KOPT-K1 (cell line): ENCODE results near the gene TRAPPC10.

ENCODE experiments used
- H3K27ac ChIP-seq: fragments of 200-600 bp; sonication (generic); 2 replicates; pipeline ENCODE4 v1.5.1; 2016; ENCODE audit warnings: antibody characterized with exemption, mild to moderate bottlenecking, low read depth, low read length; ENCODE audit not compliant: poor library complexity, severe bottlenecking
- H3K36me3 ChIP-seq: fragments of 200-600 bp; sonication (generic); 2 replicates; pipeline ENCODE4 v1.5.1; 2017; ENCODE audit warnings: antibody characterized with exemption, mild to moderate bottlenecking, low read length, moderate library complexity; ENCODE audit not compliant: insufficient read depth
- H3K9me3 ChIP-seq: fragments of 200-600 bp; sonication (generic); 2 replicates; pipeline ENCODE4 v1.5.1; 2017; ENCODE audit warnings: antibody characterized with exemption, low read length, mild to moderate bottlenecking; ENCODE audit not compliant: insufficient read depth, poor library complexity, severe bottlenecking

Gene TRAPPC10

DNA sequence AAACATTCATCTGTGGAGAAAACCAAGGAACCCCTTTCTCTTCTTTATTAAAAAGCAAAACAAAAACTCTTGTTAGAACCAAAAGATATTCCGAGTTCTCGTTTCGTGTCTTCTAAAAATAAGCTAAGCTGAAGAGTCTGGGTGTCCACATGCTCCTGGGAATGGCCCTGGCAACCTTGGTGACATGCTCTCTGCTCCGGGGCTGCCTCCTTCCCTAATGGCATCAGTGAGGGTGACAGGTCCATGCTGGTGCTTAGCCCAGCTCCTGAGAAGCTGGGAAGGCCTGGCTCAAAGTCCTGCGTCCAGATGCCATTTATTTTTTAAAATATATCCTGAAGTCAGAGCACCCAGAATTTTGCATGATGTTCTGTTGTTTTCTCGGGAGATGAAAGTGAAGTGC lies 24.6 kb upstream of the TRAPPC10 start:
- no peaks in the 10 kb centered on the region for H3K36me3 ChIP-seq
- no peak overlapping the region for H3K27ac ChIP-seq
- no peaks in the 10 kb centered on the region for H3K9me3 ChIP-seq

DNA sequence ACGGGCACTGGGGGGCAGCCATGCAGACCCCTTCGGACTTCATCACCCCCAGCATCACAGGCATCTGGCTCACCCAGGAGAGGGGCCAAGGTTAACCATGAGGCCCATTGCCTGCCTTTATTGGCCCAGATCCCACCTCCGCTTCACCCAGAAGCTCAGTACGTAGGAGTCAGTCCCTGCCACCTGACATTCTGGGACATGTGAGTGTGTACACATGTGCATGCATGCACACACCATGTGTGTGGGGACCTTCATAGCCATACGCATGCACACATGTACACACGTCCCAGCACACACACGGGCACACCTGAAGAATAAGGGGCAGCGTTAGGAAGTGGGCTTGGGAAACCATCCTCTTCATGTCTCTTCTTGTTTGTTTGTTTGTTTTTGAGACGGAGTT lies 24.1 kb upstream of the TRAPPC10 start:
- H3K36me3 ChIP-seq = no peaks in the 10 kb centered on the region
- no peaks in the 10 kb centered on the region for H3K9me3 ChIP-seq

DNA sequence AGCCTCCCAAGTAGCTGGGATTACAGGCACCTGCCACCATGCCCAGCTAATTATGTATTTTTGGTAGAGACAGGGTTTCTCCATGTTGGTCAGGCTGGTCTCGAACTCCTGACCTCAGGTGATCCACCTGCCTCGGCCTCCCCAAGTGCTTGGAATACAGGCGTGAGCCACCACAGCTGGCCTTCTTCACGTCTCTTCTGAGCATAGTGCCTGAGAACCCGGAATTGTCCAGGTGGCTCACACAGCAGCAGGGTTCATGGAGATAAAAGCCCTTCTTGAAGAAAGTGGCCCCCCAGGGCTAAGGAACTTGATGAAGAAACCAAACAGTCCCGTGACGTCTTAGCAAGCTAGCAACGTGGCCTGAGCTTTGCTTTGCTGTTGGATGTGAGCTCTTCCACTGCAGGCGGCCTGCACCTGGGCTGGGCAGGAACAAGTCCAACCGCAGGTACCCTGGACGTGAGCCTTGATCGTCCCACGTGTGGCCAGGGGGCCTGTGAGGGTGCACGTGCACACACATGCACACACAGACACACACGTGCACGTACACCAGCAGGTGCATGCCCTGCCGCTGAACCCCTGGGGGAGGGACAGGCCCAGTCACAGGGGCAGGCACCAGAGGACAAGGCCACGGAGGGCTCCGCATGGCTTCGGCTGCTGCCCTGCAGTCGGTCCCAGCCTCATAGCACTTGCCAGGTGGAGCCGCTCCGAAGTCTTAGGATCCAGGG lies 23.4 kb upstream of the TRAPPC10 start:
- H3K9me3 ChIP-seq = no peaks in the 10 kb centered on the region
- H3K27ac ChIP-seq = no peak overlapping the region
- H3K36me3 ChIP-seq = no peaks in the 10 kb centered on the region

More for the DNA sequence above, 24.1 kb upstream of the TRAPPC10 start:
- no peak overlapping the region for H3K27ac ChIP-seq

DNA sequence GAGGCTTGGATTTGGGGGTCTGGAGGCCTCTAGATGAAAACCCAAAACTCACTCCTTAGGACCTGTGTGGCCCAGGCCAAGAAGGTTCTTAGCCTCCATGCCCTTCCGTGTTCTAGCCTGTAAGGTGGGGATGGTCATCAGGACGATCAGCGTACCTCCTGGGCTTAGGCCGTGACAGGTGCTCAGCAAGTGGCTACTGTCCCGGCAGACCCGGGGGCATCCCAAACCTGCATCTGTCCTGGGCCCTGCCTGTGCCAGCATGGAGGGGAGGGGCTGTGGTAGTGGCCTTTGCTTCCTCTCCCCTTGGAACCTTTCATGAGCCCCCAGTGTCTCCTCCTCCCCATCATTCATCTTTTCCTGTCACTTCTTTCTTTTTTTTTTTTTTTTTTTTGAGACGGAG lies 22.7 kb upstream of the TRAPPC10 start:
- H3K9me3 ChIP-seq = no peaks in the 10 kb centered on the region
- H3K27ac ChIP-seq = no peak overlapping the region
- no peaks in the 10 kb centered on the region for H3K36me3 ChIP-seq

DNA sequence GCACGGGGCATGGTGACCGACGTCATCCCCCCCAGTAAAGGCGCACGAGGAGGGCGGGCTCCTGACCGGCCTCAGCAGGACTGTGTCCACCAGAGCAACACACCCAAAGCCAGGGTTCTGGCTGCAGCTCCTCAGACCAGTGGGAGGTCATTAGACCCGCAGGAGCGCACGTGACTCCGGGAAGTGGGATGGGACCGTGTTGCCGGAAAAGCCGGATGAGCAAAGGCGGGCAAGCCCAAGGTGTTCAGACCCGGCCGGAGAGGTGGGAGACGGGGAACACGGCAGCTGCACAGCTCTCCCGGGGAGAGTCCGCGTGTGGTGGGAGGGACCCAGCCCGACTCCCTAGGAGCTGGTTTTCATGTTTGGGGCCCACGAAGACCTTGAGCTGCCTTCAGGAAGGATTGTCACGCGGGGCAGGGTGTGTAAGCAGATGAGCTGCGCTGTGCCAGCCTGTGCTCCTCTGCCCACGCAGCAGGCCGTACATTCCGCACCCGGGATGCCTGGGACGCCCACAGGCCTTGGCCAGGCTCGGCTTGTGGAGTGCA lies 20.6 kb upstream of the TRAPPC10 start:
- Histone ChIP-seq H3K36me3 (no peaks in the 10 kb centered on the region), H3K9me3 (no peaks in the 10 kb centered on the region), H3K27ac (no peak overlapping the region)

DNA sequence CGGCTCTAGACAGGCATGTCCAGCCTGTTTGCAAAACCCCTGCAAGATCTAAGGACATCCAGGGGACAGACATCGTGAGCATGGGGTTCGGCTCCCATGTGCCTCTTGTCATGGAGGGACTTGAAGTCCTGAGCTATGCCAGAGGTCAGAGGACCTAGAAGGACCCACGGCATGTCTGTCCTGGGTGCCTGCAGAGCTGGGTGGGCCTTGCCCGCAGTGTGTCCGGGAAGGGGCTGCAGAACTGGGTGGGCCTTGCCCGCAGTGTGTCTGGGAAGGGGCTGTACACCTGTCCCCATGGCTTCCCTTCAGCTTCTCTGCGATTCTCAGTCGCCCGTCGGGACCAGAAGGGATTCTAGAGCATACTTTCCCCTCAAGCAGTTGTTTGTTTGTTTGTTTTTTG lies 20.0 kb upstream of the TRAPPC10 start:
- Histone ChIP-seq H3K36me3 (no peaks in the 10 kb centered on the region), H3K27ac (no peak overlapping the region), H3K9me3 (no peaks in the 10 kb centered on the region)

DNA sequence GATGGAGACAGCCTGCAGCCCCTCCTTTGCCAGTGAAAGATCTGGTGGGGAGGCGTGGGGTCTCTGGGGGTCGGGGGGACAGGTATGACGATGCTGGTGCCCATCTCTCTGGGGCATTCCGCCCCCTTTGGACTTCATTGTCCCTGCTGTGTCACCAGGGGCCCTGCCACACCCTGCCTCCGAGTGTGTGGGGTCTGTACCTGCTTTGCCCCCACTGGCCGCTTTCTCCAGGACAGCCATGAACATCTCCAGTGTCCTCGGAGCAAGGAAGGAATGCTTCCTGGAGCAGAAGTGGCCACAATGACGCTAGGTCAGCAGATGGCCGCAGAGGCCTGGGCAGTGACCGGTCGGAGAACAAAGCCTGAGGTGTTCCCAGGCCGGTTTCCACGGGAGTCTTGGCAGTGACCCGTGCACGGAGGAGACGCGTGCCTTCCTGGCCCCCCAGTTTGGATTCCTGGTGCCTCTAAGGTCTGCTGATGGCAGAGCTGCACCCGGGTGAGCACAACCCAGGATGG lies 18.6 kb upstream of the TRAPPC10 start:
- no peak overlapping the region for H3K27ac ChIP-seq
- no peaks in the 10 kb centered on the region for H3K9me3 ChIP-seq
- H3K36me3 ChIP-seq = no peaks in the 10 kb centered on the region

DNA sequence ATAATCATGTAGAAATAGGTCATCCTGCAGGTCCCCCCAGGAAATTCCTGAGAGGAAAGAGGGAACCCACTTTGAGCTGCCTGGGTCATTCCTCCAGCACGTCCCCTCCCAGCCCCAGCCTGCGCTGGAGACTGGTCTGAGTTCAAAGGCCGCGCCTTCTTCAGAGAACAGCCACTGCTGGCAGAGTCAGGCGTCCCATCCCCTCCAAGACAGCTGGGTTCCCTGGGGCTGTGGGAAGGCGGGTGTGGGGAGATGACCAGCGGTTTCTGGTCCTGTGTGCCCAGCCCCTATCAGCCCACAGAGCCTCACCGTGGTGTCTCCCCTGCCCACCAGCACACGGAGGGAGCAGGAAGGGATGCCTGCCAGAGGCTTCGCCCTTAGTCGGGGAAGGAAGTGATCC lies 18.0 kb upstream of the TRAPPC10 start:
- no peaks in the 10 kb centered on the region for H3K9me3 ChIP-seq
- H3K27ac ChIP-seq = no peak overlapping the region
- H3K36me3 ChIP-seq = no peaks in the 10 kb centered on the region

DNA sequence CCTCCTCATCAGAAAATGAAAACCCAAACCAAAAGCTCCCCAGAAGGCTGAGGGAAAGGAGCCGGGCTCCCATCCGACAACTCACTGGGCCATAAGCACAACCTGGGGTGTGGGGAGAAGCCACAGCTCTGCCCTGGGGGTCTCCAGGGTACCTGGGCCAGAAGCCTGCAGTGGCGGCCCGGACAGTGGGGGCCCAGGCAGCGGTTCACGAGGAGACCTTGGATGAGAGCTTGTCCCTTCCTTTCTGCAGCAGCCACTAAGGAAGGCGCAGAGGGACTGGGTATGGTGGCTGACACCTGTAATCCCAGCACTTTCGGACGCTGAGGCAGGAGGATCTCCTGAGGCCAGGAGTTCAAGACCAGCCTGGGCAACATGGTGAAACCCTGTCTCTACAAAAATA lies 17.5 kb upstream of the TRAPPC10 start:
- no peak overlapping the region for H3K27ac ChIP-seq
- H3K9me3 ChIP-seq = no peaks in the 10 kb centered on the region
- no peaks in the 10 kb centered on the region for H3K36me3 ChIP-seq

DNA sequence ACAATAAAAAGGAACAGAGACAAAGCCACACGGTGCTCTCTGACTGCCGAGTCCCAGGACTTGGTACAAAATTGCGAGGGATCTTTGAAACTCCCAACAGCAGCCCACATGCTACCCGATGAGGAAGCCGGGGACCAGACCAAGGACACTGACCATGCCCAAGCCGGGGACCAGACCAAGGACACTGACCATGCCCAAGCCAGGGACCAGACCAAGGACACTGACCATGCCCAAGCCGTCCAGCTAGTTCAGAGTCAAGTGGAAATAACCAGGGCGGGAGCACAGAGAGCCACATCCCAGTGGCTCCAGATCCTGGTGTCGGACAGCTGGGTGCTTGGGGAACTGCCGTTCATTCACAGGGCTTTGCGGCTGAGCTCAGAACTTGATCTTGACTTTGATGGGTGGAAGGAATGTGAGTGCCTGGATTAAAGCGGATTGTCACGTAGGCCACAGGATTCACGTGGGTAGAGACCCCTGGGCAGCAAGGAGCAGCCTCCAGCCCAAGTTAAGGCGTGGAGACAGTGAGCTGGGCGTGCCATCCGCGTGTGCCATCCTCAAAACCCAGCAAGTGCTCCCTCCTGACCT lies 16.5 kb upstream of the TRAPPC10 start:
- no peaks in the 10 kb centered on the region for H3K9me3 ChIP-seq
- H3K27ac ChIP-seq = no peak overlapping the region
- H3K36me3 ChIP-seq = no peaks in the 10 kb centered on the region

DNA sequence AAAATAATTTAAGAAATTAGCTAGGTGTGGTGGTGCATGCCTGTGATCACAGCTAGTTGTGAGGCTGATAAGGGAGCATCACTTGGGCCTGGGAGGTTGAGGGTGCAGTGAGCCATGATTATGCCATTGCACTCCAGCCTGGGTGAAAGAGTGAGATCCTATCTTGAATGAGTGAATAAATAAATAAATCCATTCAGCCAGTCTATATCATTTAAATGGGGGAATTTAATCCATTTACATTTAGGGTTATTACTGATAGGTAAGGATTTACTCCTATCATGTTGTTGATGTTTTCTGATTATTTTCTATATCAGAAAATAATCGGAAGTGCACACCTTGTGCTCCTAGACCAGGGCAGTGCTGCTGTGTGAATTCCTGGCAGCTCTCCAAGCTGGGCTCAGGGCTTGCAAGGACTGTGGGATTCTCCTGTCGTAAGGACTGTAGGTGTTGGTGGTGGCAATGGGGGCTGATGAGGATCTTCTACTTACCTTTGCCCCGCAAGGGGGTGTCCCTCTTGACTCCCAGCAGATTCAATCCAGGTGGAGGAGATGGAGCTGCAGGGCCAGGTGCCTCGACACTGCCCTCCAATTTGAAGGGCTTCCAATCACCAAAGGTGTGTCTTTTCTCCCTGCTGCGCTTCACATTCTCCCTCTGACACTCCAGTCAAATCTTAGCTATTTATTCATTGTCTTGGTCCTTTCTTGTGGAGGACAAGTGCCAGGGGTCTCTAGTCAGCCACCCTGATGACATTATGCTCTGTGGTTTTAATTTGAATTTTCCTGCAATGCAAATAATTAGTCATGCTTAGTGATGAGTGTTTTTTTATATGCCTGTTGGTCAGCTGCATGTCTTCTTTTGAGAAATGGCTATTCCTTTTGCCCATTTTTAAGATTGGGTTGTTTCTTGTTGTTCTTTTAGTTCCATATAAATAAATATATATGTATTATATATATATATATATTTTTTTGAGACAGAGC lies 14.1 kb upstream of the TRAPPC10 start:
- Histone ChIP-seq H3K9me3 (no peaks in the 10 kb centered on the region), H3K27ac (no peak overlapping the region), H3K36me3 (no peaks in the 10 kb centered on the region)

DNA sequence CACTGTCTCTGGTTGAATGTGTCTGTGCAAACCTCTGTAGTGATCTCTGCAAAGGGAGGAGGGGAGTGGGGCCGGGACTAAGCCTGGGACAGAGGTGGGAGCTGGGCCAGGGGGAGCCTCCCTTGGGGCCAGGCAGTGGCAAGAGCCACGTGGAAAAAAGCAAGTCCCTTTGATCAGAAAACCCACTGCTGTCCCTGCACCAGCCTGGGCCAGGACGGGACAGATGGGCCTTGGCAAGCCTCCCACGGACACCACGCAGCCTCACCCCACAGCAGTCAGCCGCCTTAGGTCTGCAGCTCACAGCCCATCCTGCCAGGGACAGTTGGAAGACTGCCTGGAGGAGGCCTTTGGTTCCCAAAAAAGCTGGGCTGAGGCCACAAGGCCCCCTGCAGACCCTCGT lies 11.7 kb upstream of the TRAPPC10 start:
- H3K27ac ChIP-seq = no peak overlapping the region
- H3K9me3 ChIP-seq = no peaks in the 10 kb centered on the region
- no peaks in the 10 kb centered on the region for H3K36me3 ChIP-seq

DNA sequence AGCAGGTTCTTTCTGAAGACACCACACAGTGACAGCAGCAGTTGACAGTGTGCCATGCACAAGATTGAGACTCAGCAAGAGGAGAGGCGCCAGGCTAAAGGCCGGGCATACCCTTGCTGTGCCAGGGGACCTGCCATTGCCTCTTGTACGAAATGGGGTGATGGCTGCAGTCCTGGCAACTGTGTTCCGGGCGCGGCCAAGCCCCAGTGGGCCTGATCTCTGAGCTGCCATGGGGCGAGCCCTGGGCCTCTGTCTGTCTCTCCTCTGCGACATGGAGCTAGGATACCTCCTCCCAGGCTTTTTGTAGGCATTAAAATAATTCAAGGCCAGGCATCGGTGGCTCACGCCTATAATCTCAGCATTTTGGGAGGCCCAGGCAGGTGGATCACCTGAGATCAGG lies 9.6 kb upstream of the TRAPPC10 start:
- no peaks in the 10 kb centered on the region for H3K36me3 ChIP-seq

DNA sequence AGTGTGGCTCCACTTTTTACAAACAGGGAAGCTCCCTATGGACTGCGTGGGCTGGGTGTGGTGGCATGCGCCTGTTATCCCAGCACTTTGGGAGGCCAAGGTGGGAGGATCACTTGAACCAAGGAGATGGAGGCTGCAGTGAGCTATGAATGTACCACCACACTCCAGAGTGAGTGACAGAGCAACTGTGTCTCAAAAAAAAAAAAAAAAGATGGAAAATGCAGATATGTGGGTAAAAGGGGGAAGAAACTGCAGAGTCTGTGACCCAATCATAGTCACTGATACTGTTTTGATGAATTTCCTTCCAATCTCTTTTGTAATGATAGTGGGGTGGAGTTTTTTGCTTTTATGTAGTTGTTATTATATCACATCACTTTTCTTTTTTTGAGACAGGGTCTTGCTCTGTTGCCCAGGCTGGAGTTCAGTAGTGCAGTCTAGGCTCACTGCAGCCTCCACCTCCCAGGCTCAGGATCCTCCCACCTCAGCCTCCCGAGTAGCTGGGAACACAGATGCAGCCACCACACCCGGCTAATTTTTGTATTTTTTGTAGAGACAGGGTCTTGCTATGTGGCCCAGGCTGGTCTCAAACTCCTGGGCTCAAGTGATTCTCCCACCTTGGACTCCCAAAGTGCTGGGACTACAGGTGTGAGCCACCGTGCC lies 8.7 kb upstream of the TRAPPC10 start:
- Histone ChIP-seq H3K27ac (no peak overlapping the region), H3K36me3 (no peaks in the 10 kb centered on the region), H3K9me3 (no peaks in the 10 kb centered on the region)

More for the DNA sequence above, 9.6 kb upstream of the TRAPPC10 start:
- Histone ChIP-seq H3K9me3 (no peaks in the 10 kb centered on the region), H3K27ac (no peak overlapping the region)
